HEK293T (cell line): ENCODE measurements around the gene DIAPH1.

ENCODE experiments used
- ARNT ChIP-seq: fragments of 450-650 bp; IDR thresholded peaks from 2 replicates; pipeline ENCODE4 v1.6.1; 2017; ENCODE audit warnings: mild to moderate bottlenecking
- BHLHE40 ChIP-seq: fragments of 450-650 bp; IDR thresholded peaks from 2 replicates; pipeline ENCODE4 v1.6.1; 2016; ENCODE audit warnings: mild to moderate bottlenecking, moderate library complexity, borderline replicate concordance
- FOXK2 ChIP-seq: fragments of 450-650 bp; IDR thresholded peaks from 2 replicates; pipeline ENCODE4 v1.6.1; 2016; ENCODE audit warnings: mild to moderate bottlenecking
- FOXM1 ChIP-seq: fragments of 450-650 bp; IDR thresholded peaks from 2 replicates; pipeline ENCODE4 v1.6.1; 2017; ENCODE audit warnings: mild to moderate bottlenecking, borderline replicate concordance
- HDGF ChIP-seq: fragments of 450-650 bp; IDR thresholded peaks from 2 replicates; pipeline ENCODE4 v1.6.1; 2017; ENCODE audit warnings: antibody characterized with exemption, borderline replicate concordance
- NFRKB ChIP-seq: fragments of 450-650 bp; IDR thresholded peaks from 2 replicates; pipeline ENCODE4 v1.6.1; 2016; ENCODE audit warnings: mild to moderate bottlenecking, moderate library complexity
- PKNOX1 ChIP-seq: fragments of 450-650 bp; IDR thresholded peaks from 2 replicates; pipeline ENCODE4 v1.6.1; 2016
- SP1 ChIP-seq: fragments of 450-650 bp; IDR thresholded peaks from 2 replicates; pipeline ENCODE4 v1.6.1; 2017
- SUZ12 ChIP-seq: fragments of 450-650 bp; IDR thresholded peaks from 2 replicates; pipeline ENCODE4 v1.6.1; 2016; ENCODE audit warnings: mild to moderate bottlenecking
- TARDBP ChIP-seq: fragments of 450-650 bp; IDR thresholded peaks from 2 replicates; pipeline ENCODE4 v1.6.1; 2016

GRCh38 chr5:141560151-141560550 lies 58.6 kb downstream of the DIAPH1 start:
- TF ChIP-seq TARDBP, result no peak
- TF ChIP-seq FOXK2, result no peak
- TF ChIP-seq SUZ12, result no peak
- no peak for TF ChIP-seq SP1
- TF ChIP-seq FOXM1, result no peak
- no peak for TF ChIP-seq ARNT
- no peak for TF ChIP-seq BHLHE40
- no peak for TF ChIP-seq NFRKB
- TF ChIP-seq PKNOX1, result no peak
- no peak for TF ChIP-seq HDGF
